Mesothelial cell of epicardium (in vitro differentiated cells): ENCODE measurements around the gene TBC1D4. TPM values are rescaled to one million over a fixed set of nuclear protein-coding genes. Genes with fewer than 3 reads are reported as not detected.

Source experiments
- DNase-seq, 2 experiments: peaks; one replicate each; pipeline ENCODE4 v3.0.0; 2021; ENCODE audit warnings: low spot score in 2 of 2; ENCODE audit not compliant: unreplicated experiment in 2 of 2
- H3K27ac Mint-ChIP-seq: 2 replicates; pipeline ENCODE4 v1.8.0; 2021; ENCODE audit warnings: mixed read lengths
- H3K27me3 Mint-ChIP-seq: 2 replicates; pipeline ENCODE4 v1.8.0; 2021; ENCODE audit warnings: low read depth, mixed read lengths
- H3K36me3 Mint-ChIP-seq: 2 replicates; pipeline ENCODE4 v1.8.0; 2021; ENCODE audit warnings: mixed read lengths
- H3K4me1 Mint-ChIP-seq: 2 replicates; pipeline ENCODE4 v1.8.0; 2021; ENCODE audit warnings: mixed read lengths
- H3K4me3 Mint-ChIP-seq: 2 replicates; pipeline ENCODE4 v1.8.0; 2021; ENCODE audit warnings: mild to moderate bottlenecking, moderate library complexity, mixed read lengths
- H3K9me3 Mint-ChIP-seq: 2 replicates; pipeline ENCODE4 v1.8.0; 2021; ENCODE audit warnings: mixed read lengths
- total RNA-seq: library from RNA; stranded (reverse); gene quantifications from 3 replicates; pipeline ENCODE4 v1.2.1, GENCODE V29; 2021
- TF ChIP-seq, protein P1 (sequence below): fragments of 200-600 bp; sonication (generic); IDR thresholded peaks from one replicate; pipeline ENCODE4 v1.5.0; 2021; ENCODE audit warnings: antibody characterized with exemption; ENCODE audit not compliant: unreplicated experiment

Gene TBC1D4
- total RNA-seq, 1 donor from 2014 or later, result 20.5 TPM

DNA sequence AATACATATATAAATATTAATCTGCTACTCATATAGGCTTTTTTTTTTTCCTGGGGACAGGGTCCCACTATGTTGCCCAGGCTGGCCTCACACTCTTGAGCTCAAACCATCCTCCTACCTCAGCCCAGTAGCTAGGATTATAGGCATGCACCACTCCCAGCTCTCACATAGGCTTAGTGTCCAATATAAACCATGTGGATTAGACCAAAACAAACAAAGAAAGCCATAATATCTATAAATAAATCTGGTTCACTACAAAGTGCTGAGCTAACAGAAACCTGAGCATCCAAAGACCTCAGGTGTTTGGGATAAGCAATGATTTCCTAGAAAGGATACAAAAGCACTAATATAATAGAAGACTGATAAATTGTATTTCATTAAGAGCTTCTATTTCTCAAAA, 26.0 kb downstream of the TBC1D4 start:
- Mint-ChIP-seq H3K4me1 (peaks cover 16% of the 10 kb centered on the region), H3K27me3 (no peaks in the 10 kb centered on the region), H3K27ac (no peak overlapping the region), H3K4me3 (no peak overlapping the region), H3K36me3 (no peaks in the 10 kb centered on the region), H3K9me3 (peaks cover 3% of the 10 kb centered on the region)
- TF ChIP-seq, protein P1, sequence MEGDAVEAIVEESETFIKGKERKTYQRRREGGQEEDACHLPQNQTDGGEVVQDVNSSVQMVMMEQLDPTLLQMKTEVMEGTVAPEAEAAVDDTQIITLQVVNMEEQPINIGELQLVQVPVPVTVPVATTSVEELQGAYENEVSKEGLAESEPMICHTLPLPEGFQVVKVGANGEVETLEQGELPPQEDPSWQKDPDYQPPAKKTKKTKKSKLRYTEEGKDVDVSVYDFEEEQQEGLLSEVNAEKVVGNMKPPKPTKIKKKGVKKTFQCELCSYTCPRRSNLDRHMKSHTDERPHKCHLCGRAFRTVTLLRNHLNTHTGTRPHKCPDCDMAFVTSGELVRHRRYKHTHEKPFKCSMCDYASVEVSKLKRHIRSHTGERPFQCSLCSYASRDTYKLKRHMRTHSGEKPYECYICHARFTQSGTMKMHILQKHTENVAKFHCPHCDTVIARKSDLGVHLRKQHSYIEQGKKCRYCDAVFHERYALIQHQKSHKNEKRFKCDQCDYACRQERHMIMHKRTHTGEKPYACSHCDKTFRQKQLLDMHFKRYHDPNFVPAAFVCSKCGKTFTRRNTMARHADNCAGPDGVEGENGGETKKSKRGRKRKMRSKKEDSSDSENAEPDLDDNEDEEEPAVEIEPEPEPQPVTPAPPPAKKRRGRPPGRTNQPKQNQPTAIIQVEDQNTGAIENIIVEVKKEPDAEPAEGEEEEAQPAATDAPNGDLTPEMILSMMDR, result no peak
- DNase-seq, result no peak

GRCh38 chr13:75454497-75454896, 27.5 kb downstream of the TBC1D4 start:
- no peaks in the 10 kb centered on the region for H3K27me3 Mint-ChIP-seq
- H3K4me3 Mint-ChIP-seq, result no peak overlapping the region
- no peak for DNase-seq
- TF ChIP-seq, protein P1, result no peak
- H3K9me3 Mint-ChIP-seq, result no peaks in the 10 kb centered on the region
- H3K27ac Mint-ChIP-seq, result no peak overlapping the region
- no peaks in the 10 kb centered on the region for H3K36me3 Mint-ChIP-seq
- H3K4me1 Mint-ChIP-seq, result peaks cover 16% of the 10 kb centered on the region

DNA sequence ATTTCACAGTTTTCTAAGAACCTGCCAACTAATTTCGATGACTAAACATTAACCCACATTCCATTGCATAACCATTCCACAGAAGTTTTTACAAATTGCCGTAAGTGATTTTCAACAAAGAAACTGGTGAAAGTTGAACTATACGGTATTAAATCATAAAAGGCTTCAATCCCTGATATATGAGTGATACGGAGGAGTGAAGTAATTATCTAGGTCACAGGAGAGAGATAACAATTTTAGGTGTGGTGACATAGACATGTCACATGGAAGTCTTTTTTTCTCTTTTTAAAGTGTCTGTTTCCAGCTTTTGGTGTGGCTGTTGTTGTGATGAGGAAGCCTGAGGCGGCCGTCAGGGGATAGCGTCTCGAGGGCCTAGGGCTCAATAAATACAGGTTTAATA, 29.4 kb downstream of the TBC1D4 start:
- H3K4me3 Mint-ChIP-seq, result no peak overlapping the region
- H3K4me1 Mint-ChIP-seq, result peaks cover 11% of the 10 kb centered on the region
- no peaks in the 10 kb centered on the region for H3K9me3 Mint-ChIP-seq
- TF ChIP-seq, protein P1, result no peak
- no peaks in the 10 kb centered on the region for H3K36me3 Mint-ChIP-seq
- no peaks in the 10 kb centered on the region for H3K27me3 Mint-ChIP-seq
- H3K27ac Mint-ChIP-seq, result no peak overlapping the region
- DNase-seq, result no peak

DNA sequence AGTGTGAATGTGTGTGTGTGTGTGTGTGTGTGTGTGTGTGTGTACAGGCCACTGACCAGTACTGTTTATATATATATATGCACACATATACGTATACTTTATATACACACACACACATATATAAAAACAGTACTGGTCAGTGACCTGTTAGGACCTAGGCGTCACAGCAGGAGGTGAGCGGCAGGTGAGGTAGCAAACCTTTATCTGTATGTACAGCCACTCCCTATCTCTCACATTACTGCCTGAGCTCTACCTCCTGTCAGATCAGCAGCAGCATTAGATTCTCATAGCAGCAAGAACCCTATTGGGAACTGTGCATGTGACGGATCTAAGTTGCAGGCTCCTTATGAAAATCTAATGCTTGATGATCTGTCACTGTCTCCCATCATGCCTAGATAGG, 34.5 kb downstream of the TBC1D4 start:
- TF ChIP-seq, protein P1, result no peak
- no peak for DNase-seq
- H3K4me1 Mint-ChIP-seq, result peaks cover 11% of the 10 kb centered on the region
- H3K4me3 Mint-ChIP-seq, result no peak overlapping the region
- no peak overlapping the region for H3K27ac Mint-ChIP-seq
- H3K9me3 Mint-ChIP-seq, result no peaks in the 10 kb centered on the region
- H3K36me3 Mint-ChIP-seq, result no peaks in the 10 kb centered on the region
- no peaks in the 10 kb centered on the region for H3K27me3 Mint-ChIP-seq

DNA sequence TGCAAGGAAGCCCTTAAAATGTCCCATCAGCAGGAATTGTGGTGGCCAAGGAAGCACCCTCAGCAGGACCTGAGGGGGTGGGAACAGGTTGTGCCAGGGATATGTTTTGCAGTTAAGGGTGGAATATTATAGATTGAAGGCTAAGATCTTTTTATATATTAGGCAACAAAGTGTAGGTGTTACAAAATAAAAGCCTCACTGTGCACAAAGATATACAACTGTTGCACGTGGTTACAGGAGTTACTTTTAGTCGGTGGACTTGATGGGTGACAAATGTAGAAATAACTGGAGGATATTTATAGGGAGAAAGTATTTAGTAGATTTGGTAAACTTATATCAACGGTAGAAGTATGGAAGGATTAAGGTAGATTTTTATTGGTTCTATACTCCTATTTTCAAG, 35.1 kb downstream of the TBC1D4 start:
- Mint-ChIP-seq H3K36me3 (no peaks in the 10 kb centered on the region), H3K9me3 (no peaks in the 10 kb centered on the region), H3K4me3 (no peak overlapping the region), H3K4me1 (peaks cover 10% of the 10 kb centered on the region), H3K27me3 (no peaks in the 10 kb centered on the region), H3K27ac (no peak overlapping the region)
- DNase-seq, result no peak
- TF ChIP-seq, protein P1, result no peak
